ENCODE data around the gene RFTN1.
"Not testable (repeated sequence)": the region's sequence is repeated elsewhere in the genome, so short reads cannot be mapped to it uniquely, and the experiment has no call there.

RFTN1 gene

GRCh38 chr3:16506884-16507577, 6.5 kb downstream of the RFTN1 start:
- no peak for DNase-seq (ENCODE audit: low read depth)

GRCh38 chr3:16506451-16506850, 7.0 kb downstream of the RFTN1 start:
- no peak for DNase-seq (ENCODE audit: low read depth)

GRCh38 chr3:16504692-16505091, 8.8 kb downstream of the RFTN1 start:
- DNase-seq (ENCODE audit: low read depth) = no peak

- DNase-seq (ENCODE audit: low read depth) = no peak
Measured at GRCh38 chr3:16504242-16504641, 9.3 kb downstream of the RFTN1 start.

GRCh38 chr3:16503191-16503776, 10.2 kb downstream of the RFTN1 start:
- DNase-seq (ENCODE audit: low read depth) = no peak

- DNase-seq (ENCODE audit: low read depth) = no peak
Measured at GRCh38 chr3:16502347-16502908, 11.1 kb downstream of the RFTN1 start.

GRCh38 chr3:16501376-16501775, 12.1 kb downstream of the RFTN1 start:
- no peak for DNase-seq (ENCODE audit: low read depth)

GRCh38 chr3:16500911-16501310, 12.6 kb downstream of the RFTN1 start:
- no peak for DNase-seq (ENCODE audit: low read depth)

- no peak for DNase-seq (ENCODE audit: low read depth)
Measured at GRCh38 chr3:16500093-16500492, 13.4 kb downstream of the RFTN1 start.

GRCh38 chr3:16499351-16499750, 14.1 kb downstream of the RFTN1 start:
- no peak for DNase-seq (ENCODE audit: low read depth)

- no peak for DNase-seq (ENCODE audit: low read depth)
Measured at GRCh38 chr3:16498130-16498890, 15.2 kb downstream of the RFTN1 start.

- DNase-seq (ENCODE audit: low read depth) = no peak
Measured at GRCh38 chr3:16496408-16497222, 16.9 kb downstream of the RFTN1 start.

GRCh38 chr3:16496008-16496407, 17.5 kb downstream of the RFTN1 start:
- no peak for DNase-seq (ENCODE audit: low read depth)

- no peak for DNase-seq (ENCODE audit: low read depth)
Measured at GRCh38 chr3:16494814-16495431, 18.6 kb downstream of the RFTN1 start.

- no peak for DNase-seq (ENCODE audit: low read depth)
Measured at GRCh38 chr3:16494094-16494493, 19.4 kb downstream of the RFTN1 start.

- DNase-seq (ENCODE audit: low read depth) = no peak
Measured at GRCh38 chr3:16490062-16490619, 23.4 kb downstream of the RFTN1 start.

- DNase-seq (ENCODE audit: low read depth) = not testable (repeated sequence)
Measured at GRCh38 chr3:16489326-16490061, 24.0 kb downstream of the RFTN1 start.

- DNase-seq (ENCODE audit: low read depth) = no peak
Measured at GRCh38 chr3:16488637-16489036, 24.9 kb downstream of the RFTN1 start.

- no peak for DNase-seq (ENCODE audit: low read depth)
Measured at GRCh38 chr3:16487511-16488175, 25.9 kb downstream of the RFTN1 start.

- DNase-seq (ENCODE audit: low read depth) = no peak
Measured at GRCh38 chr3:16486951-16487480, 26.5 kb downstream of the RFTN1 start.

Measured in stimulated activated CD8-positive, alpha-beta memory T cell treated with anti-CD3 and anti-CD28 coated beads, Interleukin-4, amount 100 ng/mL, for 24 hours (primary cell).